K562 (cell line): ENCODE results near the gene TPBGL. TPM values are rescaled to one million over a fixed set of nuclear protein-coding genes. Genes with fewer than 3 reads are reported as not detected.
A peak's percentile ranks its signal among the peaks of the same experiment; 100 is the strongest.

ENCODE experiments used
- ATAC-seq: fragments of 200-7000 bp; cut with Tn5 transposase; 3 replicates; pipeline ENCODE4 v1.9.1; 2020; ENCODE audit warnings: moderate library complexity
- BruUV-seq: library from RNA; stranded (reverse); fragments of 400-500 nt; replicated peaks from 2 replicates; lab custom pipeline; 2021; lab: Mats Ljungman, UMichigan
- CTCF ChIA-PET: fragments of 300-600 bp; formaldehyde crosslinking; extraction: SDS; loops from one replicate; lab custom pipeline; 2021; ENCODE audit warnings: low intra/inter-chr PET ratio; lab: Yijun Ruan, JAX
- POLR2A ChIA-PET: fragments of 300-600, 350-650 bp; sonication (Branson Sonifier 250); formaldehyde crosslinking; extraction: SDS; loops from one replicate; lab custom pipeline; 2021; ENCODE audit warnings: antibody characterized with exemption, inconsistent platforms; lab: Yijun Ruan, JAX
- DNase-seq, 4 experiments: peaks; one replicate each; pipeline versions ENCODE4 v3.0.0 to v3.0.0-alpha.2; 2011 to 2018; ENCODE audit warnings: low spot score in 3 of 4, mixed read lengths in 3 of 4; ENCODE audit errors: extremely low read depth in 1 of 4
- FAIRE-seq: peaks from 2 replicates; lab custom pipeline; 2011; peaks lifted over from hg19 to GRCh38; lab: Jason Lieb, UNC
- H2AFZ ChIP-seq: 2 replicates; pipeline ENCODE4 v1.6.0; 2011; ENCODE audit warnings: low read depth, low read length, control low read depth, inconsistent platforms
- H3K27ac ChIP-seq: fragments of 200-600 bp; 3 replicates; pipeline ENCODE4 v1.8.0; 2011; ENCODE audit warnings: low read depth, mild to moderate bottlenecking, control low read depth, inconsistent platforms, low read length, moderate library complexity, mixed read lengths; ENCODE audit errors: extremely low read depth
- H3K27me3 ChIP-seq, 2 experiments: fragments of 300-600 bp in 1 of 2; 2 replicates in 1 of 2; 3 replicates in 1 of 2; pipeline versions ENCODE4 v1.6.0 to v1.8.0; 2011; ENCODE audit warnings: inconsistent platforms in 2 of 2, low read length in 2 of 2, mild to moderate bottlenecking in 1 of 2, mixed read lengths in 1 of 2, moderate library complexity in 1 of 2; ENCODE audit not compliant: control insufficient read depth in 2 of 2, insufficient read depth in 2 of 2
- H3K36me3 ChIP-seq: fragments of 300-600 bp; 3 replicates; pipeline ENCODE4 v1.8.0; 2011; ENCODE audit warnings: mild to moderate bottlenecking, low read length, inconsistent platforms; ENCODE audit not compliant: control insufficient read depth, insufficient read depth
- H3K4me1 ChIP-seq, 2 experiments: fragments of 200-600 bp in 1 of 2; replicated peaks in 1 of 2; 2 replicates in 1 of 2; 3 replicates in 1 of 2; pipeline versions ENCODE4 v1.5.1 to v1.8.0; 2011; ENCODE audit warnings: inconsistent platforms in 2 of 2, low read length in 2 of 2, mild to moderate bottlenecking in 1 of 2, mixed read lengths in 1 of 2, moderate library complexity in 1 of 2; ENCODE audit not compliant: control insufficient read depth in 2 of 2, insufficient read depth in 2 of 2
- H3K4me2 ChIP-seq: 2 replicates; pipeline ENCODE4 v1.6.1; 2011; ENCODE audit warnings: low read length, control low read depth, inconsistent platforms, mixed read lengths; ENCODE audit not compliant: insufficient read depth
- H3K4me3 ChIP-seq: fragments of 200-600 bp; sonication (generic), shearing (Covaris generic); 2 replicates; pipeline ENCODE4 v1.5.1; 2016; ENCODE audit warnings: control low read depth, inconsistent platforms
- H3K79me2 ChIP-seq: fragments of 200-600 bp; 3 replicates; pipeline ENCODE4 v1.8.0; 2011; ENCODE audit warnings: low read length, inconsistent platforms; ENCODE audit not compliant: control insufficient read depth, insufficient read depth
- H3K9ac ChIP-seq, 2 experiments: 2 replicates each; pipeline versions ENCODE4 v1.6.0 to v1.6.1; 2011; ENCODE audit warnings: low read depth in 2 of 2, low read length in 2 of 2, control low read depth in 1 of 2, inconsistent platforms in 1 of 2, mild to moderate bottlenecking in 1 of 2, mixed read lengths in 1 of 2; ENCODE audit not compliant: insufficient read depth in 1 of 2
- H3K9me1 ChIP-seq: one replicate; pipeline ENCODE4 v1.6.0; 2011; ENCODE audit warnings: inconsistent platforms, mild to moderate bottlenecking, low read length, moderate library complexity; ENCODE audit not compliant: control insufficient read depth, insufficient read depth
- H3K9me3 ChIP-seq: replicated peaks from 2 replicates; pipeline ENCODE4 v1.5.1; 2011; ENCODE audit warnings: low read depth, low read length, inconsistent platforms; ENCODE audit not compliant: control insufficient read depth, insufficient read depth
- H4K20me1 ChIP-seq: replicated peaks from 2 replicates; pipeline ENCODE4 v1.6.1; 2011; ENCODE audit warnings: low read length, inconsistent platforms, mixed read lengths; ENCODE audit not compliant: control insufficient read depth, insufficient read depth
- CXXC5 ChIP-seq: fragments of 250-450 bp; sonication (Bioruptor Pico); IDR thresholded peaks from 2 replicates; pipeline ENCODE4 v1.8.0; 2022; ENCODE audit warnings: inconsistent platforms, mild to moderate bottlenecking, moderate library complexity
- DMBX1 ChIP-seq: fragments of 250-450 bp; sonication (Bioruptor Pico); IDR thresholded peaks from 2 replicates; pipeline ENCODE4 v1.8.0; 2022; ENCODE audit warnings: inconsistent platforms, mild to moderate bottlenecking, moderate library complexity, borderline replicate concordance
- ELF4 ChIP-seq: fragments of 450-650 bp; formaldehyde crosslinking; IDR thresholded peaks from 2 replicates; pipeline ENCODE4 v1.4.0; 2022; ENCODE audit warnings: missing genetic modification characterization
- EP300 ChIP-seq: IDR thresholded peaks from 2 replicates; pipeline ENCODE4 v1.6.1; 2012; ENCODE audit warnings: low read length, improper control_type of control experiment
- ID3 ChIP-seq, 2 experiments: fragments of 250-450 bp in 1 of 2; fragments of 450-650 bp in 1 of 2; sonication (Bioruptor Pico) in 1 of 2; IDR thresholded peaks; 2 replicates each; pipeline versions ENCODE4 v1.6.1 to v1.8.0; 2016 to 2021; ENCODE audit warnings: mild to moderate bottlenecking in 2 of 2, moderate library complexity in 2 of 2, missing compliant biosample characterization in 1 of 2, missing genetic modification characterization in 1 of 2
- MIER1 ChIP-seq: fragments of 450-650 bp; IDR thresholded peaks from 2 replicates; pipeline ENCODE4 v1.6.1; 2016; ENCODE audit warnings: antibody characterized with exemption, mild to moderate bottlenecking, low read depth
- NCOR1 ChIP-seq: fragments of 450-650 bp; IDR thresholded peaks from 2 replicates; pipeline ENCODE4 v1.6.1; 2016; ENCODE audit warnings: mild to moderate bottlenecking, moderate library complexity
- NFIC ChIP-seq: fragments of 450-650 bp; IDR thresholded peaks from 2 replicates; pipeline ENCODE4 v1.6.1; 2017; ENCODE audit warnings: mild to moderate bottlenecking, inconsistent platforms
- PRDM10 ChIP-seq: fragments of 450-650 bp; IDR thresholded peaks from 2 replicates; pipeline ENCODE4 v1.6.1; 2018; ENCODE audit not compliant: partially characterized antibody
- SMAD1 ChIP-seq: fragments of 150-350 bp; IDR thresholded peaks from 2 replicates; pipeline ENCODE4 v1.6.1; 2014; ENCODE audit warnings: low read length, low read depth; ENCODE audit not compliant: partially characterized antibody
- SMARCC2 ChIP-seq: fragments of 450-650 bp; IDR thresholded peaks from 2 replicates; pipeline ENCODE4 v1.6.1; 2017; ENCODE audit warnings: antibody characterized with exemption, moderate library complexity, mild to moderate bottlenecking, low read depth
- UBTF ChIP-seq, 2 experiments: IDR thresholded peaks; 2 replicates each; pipeline ENCODE4 v1.6.1; 2012; ENCODE audit warnings: improper control_type of control experiment in 2 of 2, low read depth in 2 of 2, low read length in 2 of 2, borderline replicate concordance in 1 of 2
- ZKSCAN8 ChIP-seq: fragments of 200-800 bp; sonication (Bioruptor generic); IDR thresholded peaks from 2 replicates; pipeline ENCODE4 v1.6.1; 2016; ENCODE audit warnings: missing genetic modification characterization, missing compliant biosample characterization
- ZNF644 ChIP-seq: fragments of 200-800 bp; sonication (Bioruptor generic); IDR thresholded peaks from 2 replicates; pipeline ENCODE4 v1.6.1; 2016; ENCODE audit warnings: low read depth, missing genetic modification characterization, missing compliant biosample characterization
- WGBS: fragments of 100-300 bp; shearing (Covaris generic); methylation state at CpG from one replicate; pipeline ENCODE4 v1.1.6; 2016; ENCODE audit warnings: low coverage, mixed read lengths; ENCODE audit not compliant: insufficient coverage; ENCODE audit errors: missing lambda C conversion rate; 5-methylcytosine and 5-hydroxymethylcytosine counted together
- in situ Hi-C: fragments of 300-500 bp; cut with MboI; formaldehyde crosslinking; loops from 4 replicates; pipeline ENCODE4 v1.15.0; 2018; ENCODE audit warnings: inconsistent platforms, mixed read lengths
- intact Hi-C: fragments of 100-400 bp; cut with micrococcal nuclease; formaldehyde crosslinking; loops from 2 replicates; pipeline ENCODE4 v1.14.2; 2022
- polyA plus RNA-seq, 8 experiments: library from polyadenylated mRNA; depleted of rRNA in 4 of 8; stranded (reverse) in 5 of 8; unstranded in 3 of 8; fragments of >200 nt; fragmentation: Nextera tagmentation in 2 of 8; fragmentation: Illumina TruSeq in 1 of 8; extraction: Ambion mirVana in 2 of 8; extraction: Trizol in 1 of 8; gene quantifications; 2 replicates each; pipeline versions ENCODE4 v1.2.1 to v1.2.3, GENCODE V29; 2011 to 2014; ENCODE audit warnings: inconsistent platforms in 1 of 8, missing spikeins in 1 of 8
- total RNA-seq, 7 experiments: library from RNA; depleted of rRNA in 6 of 7; stranded (reverse); fragments of >200 nt in 6 of 7; fragmentation: Illumina TruSeq in 2 of 7; extraction: Trizol in 2 of 7; gene quantifications; 2 replicates each; pipeline versions ENCODE4 v1.2.1 to v1.2.3, GENCODE V29; 2011 to 2021; ENCODE audit warnings: low replicate concordance in 1 of 7

Gene TPBGL
- total and polyA plus RNA-seq, 9 of the 15 experiments (the other 6 are each of a cell fraction or from before 2014, with no cell fraction given): 0.04 to 0.11 (median 0.06) TPM; not detected in 6

- Histone ChIP-seq H3K4me2 (no peak overlapping the region), H3K9ac (no peak overlapping the region), H3K36me3 (no peaks in the 10 kb centered on the region), H3K79me2 (no peaks in the 10 kb centered on the region), H3K9me1 (no peaks in the 10 kb centered on the region), H3K4me1 (peaks cover 6 to 10% of the 10 kb centered on the region in 2 experiments), H3K9me3 (no peaks in the 10 kb centered on the region), H3K27ac (no peak overlapping the region), H2AFZ (no peak overlapping the region), H4K20me1 (peaks cover 15% of the 10 kb centered on the region; the same call in 1 of the 2 replicates), H3K4me3 (no peak overlapping the region), H3K27me3 (no peaks in the 10 kb centered on the region)
- 0% methylated on average over 2 of the region's 2 CpGs for WGBS
- ChIA-PET CTCF (no interaction called here), POLR2A (interaction anchor here (0.7 to 2.0 kb wide), 6 partner anchors 12 to 300 kb away, joined by 3 to 6 read pairs (median 3); no protein-coding TSS in a partner anchor)
- peak; percentile 82 for FAIRE-seq
- intact Hi-C loops (loop anchor here (5.0 kb wide), 1 partner anchor 39 kb away; no protein-coding TSS in a partner anchor), in situ Hi-C loops (loop anchor here (10.0 kb wide), 1 partner anchor 64 kb away; no protein-coding TSS in a partner anchor)
- peak; percentile 86 for ATAC-seq
- BruUV-seq: no TSS peak
- DNase-seq: peak; percentile 53 to 84 (median 68)
- TF ChIP-seq PRDM10 (peak; percentile 79), UBTF (IDR thresholded peaks at IDR 0.05; ENCODE audit: borderline replicate concordance in 1 of 2, low read depth in 2 of 2, low read length in 2 of 2) (peak in 1 of 2 experiments; percentile 81; a peak in 1 of 4 replicates), SMAD1 (no peak), NCOR1 (peak; percentile 93), MIER1 (peak; percentile 42; the same call in 1 of the 2 replicates), SMARCC2 (peak; percentile 50; the same call in 1 of the 2 replicates), CXXC5 (peak; percentile 63), NFIC (peak; percentile 78), ELF4 (CRISPR knock-in tag) (peak; percentile 49; the same call in 1 of the 2 replicates), DMBX1 (peak; percentile 60; the same call in 1 of the 2 replicates), EP300 (peak; percentile 83; the same call in 1 of the 2 replicates), ZKSCAN8 (CRISPR knock-in tag) (peak; percentile 55; the same call in 1 of the 2 replicates), ZNF644 (tag) (peak; percentile 65; the same call in 1 of the 2 replicates), ID3 (CRISPR knock-in tag; IDR thresholded peaks at IDR 0.05) (no peak), ID3 (tag; IDR thresholded peaks at IDR 0.05) (peak; percentile 69; the same call in 1 of the 2 replicates)
Measured at GRCh38 chr11:75208446-75208845, 32.1 kb upstream of the TPBGL start.
